ENCODE measurements around the gene GAS2. TPM values are rescaled to one million over a fixed set of nuclear protein-coding genes. Genes with fewer than 3 reads are reported as not detected.

Gene GAS2
- total RNA-seq, 4 donors from 2014 or later = 1.2 to 4.4 (median 3.1) TPM

DNA sequence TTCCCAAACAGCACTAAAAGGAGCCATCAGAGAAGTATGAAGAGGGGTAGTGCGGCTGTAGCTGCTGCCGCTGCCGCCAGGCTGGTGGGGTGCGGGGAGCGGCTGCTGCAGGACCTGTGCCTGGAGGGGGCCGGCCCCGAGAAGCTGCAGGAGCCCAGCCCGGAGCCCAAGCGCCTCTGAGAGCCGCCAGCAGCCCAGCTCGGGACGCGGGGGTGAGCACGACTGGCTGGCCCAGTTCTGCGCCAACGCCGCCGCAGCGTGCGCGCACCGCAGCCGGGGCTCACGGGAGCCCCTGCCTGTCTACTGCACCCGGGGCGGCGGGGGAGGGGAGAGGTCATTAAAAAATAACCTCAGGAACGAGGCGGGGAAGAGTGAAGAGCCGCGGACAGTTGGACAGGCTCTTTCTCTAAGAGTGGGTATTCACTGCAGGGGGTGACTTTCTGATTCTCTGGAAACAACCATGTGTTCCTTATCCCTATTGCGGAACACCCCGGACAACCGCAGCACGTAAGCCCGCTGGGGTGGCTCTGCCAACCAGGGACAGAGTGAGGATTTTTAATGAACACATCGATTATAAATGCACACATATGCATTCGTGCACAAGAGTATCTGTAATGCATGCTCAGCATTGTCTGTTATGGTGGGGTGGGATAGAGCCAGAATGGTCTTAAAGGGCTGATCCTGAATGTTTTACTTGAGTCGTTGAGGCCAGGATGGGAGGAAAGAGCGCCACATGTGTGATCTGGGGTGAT, 453 bp downstream of the GAS2 start:
- no peaks in the 10 kb centered on the region for H3K36me3 ChIP-seq
- no peaks in the 10 kb centered on the region for H3K9me3 ChIP-seq
- peaks cover 14% of the 10 kb centered on the region for H3K4me1 ChIP-seq
- H3K27ac ChIP-seq = no peak overlapping the region
- peaks cover 30% of the 10 kb centered on the region for H3K27me3 ChIP-seq
- no peak for DNase-seq (ENCODE audit: low spot score in 2 of 2)
- 3% methylated on average over 40 of the region's 40 CpGs for WGBS
- H3K4me3 ChIP-seq = peak overlapping the region; percentile 47
- no peak for TF ChIP-seq EP300 (IDR thresholded peaks at IDR 0.05)
- TF ChIP-seq POLR2A (IDR thresholded peaks at IDR 0.05) = no peak
- no peak for TF ChIP-seq CTCF (IDR thresholded peaks at IDR 0.05)
- TF ChIP-seq POLR2AphosphoS5 (IDR thresholded peaks at IDR 0.05) = no peak

DNA sequence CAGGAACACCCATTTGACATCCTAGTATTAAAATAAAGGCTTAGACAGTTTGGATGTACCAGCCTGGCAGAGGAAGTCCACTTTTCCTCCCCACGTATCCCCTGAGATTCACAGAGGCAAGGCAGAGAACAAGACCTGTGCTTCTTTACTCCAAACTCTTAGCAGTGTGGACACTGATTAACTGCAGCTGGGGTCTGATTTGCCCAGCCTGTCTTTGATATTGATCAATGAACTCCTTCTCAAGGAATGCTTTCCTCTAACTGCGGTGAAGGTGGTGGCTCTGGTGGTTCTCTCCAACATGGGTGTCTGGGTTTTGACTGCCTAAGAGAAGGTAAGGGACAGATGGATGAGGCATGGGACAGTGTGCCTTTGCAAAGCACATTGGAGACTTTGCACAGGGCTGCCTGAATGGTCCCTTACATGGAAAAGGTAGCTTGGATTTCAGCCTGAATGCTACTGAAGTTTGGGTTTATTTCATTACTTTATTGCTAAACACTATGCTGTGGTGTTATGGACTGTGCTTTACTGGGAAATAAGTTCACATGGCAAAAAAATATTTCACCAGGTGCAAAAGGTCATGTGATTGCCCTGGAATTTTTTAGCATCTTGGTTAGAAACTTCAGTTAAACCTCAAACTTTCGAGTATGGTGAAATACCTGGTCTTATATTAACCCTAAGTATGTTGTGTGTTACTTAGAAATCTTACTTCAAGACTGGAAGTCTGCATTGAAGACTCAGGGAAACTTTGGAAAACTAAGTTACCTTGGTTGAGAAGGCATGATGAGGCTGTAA, 1.8 kb downstream of the GAS2 start:
- Histone ChIP-seq H3K4me3 (no peak overlapping the region), H3K9me3 (no peaks in the 10 kb centered on the region), H3K36me3 (no peaks in the 10 kb centered on the region), H3K27ac (no peak overlapping the region), H3K4me1 (peaks cover 14% of the 10 kb centered on the region), H3K27me3 (peaks cover 30% of the 10 kb centered on the region)
- WGBS = 55% methylated on average over 3 of the region's 3 CpGs
- no peak for TF ChIP-seq POLR2A (IDR thresholded peaks at IDR 0.05)
- TF ChIP-seq POLR2AphosphoS5 (IDR thresholded peaks at IDR 0.05) = no peak
- no peak for TF ChIP-seq EP300 (IDR thresholded peaks at IDR 0.05)
- TF ChIP-seq CTCF (IDR thresholded peaks at IDR 0.05) = no peak
- DNase-seq (ENCODE audit: low spot score in 2 of 2) = no peak

- DNase-seq (ENCODE audit: low spot score in 2 of 2) = no peak
- H3K27ac ChIP-seq = no peak overlapping the region
- H3K4me1 ChIP-seq = peaks cover 14% of the 10 kb centered on the region
- no peaks in the 10 kb centered on the region for H3K9me3 ChIP-seq
- 92% methylated on average over 2 of the region's 2 CpGs for WGBS
- H3K36me3 ChIP-seq = no peaks in the 10 kb centered on the region
- TF ChIP-seq POLR2A (IDR thresholded peaks at IDR 0.05) (no peak), CTCF (IDR thresholded peaks at IDR 0.05) (no peak), EP300 (IDR thresholded peaks at IDR 0.05) (no peak), POLR2AphosphoS5 (IDR thresholded peaks at IDR 0.05) (no peak)
- H3K4me3 ChIP-seq = no peak overlapping the region
- peaks cover 30% of the 10 kb centered on the region for H3K27me3 ChIP-seq
Measured at GRCh38 chr11:22669368-22669767, 3.0 kb downstream of the GAS2 start.

- Histone ChIP-seq H3K9me3 (no peaks in the 10 kb centered on the region), H3K4me1 (peaks cover 13% of the 10 kb centered on the region), H3K27ac (no peak overlapping the region), H3K4me3 (no peak overlapping the region), H3K36me3 (no peaks in the 10 kb centered on the region), H3K27me3 (peaks cover 28% of the 10 kb centered on the region)
- DNase-seq (ENCODE audit: low spot score in 2 of 2) = no peak
- 70% methylated on average over 1 of the region's 1 CpG for WGBS
- TF ChIP-seq CTCF (IDR thresholded peaks at IDR 0.05) = no peak
- TF ChIP-seq POLR2AphosphoS5 (IDR thresholded peaks at IDR 0.05) = no peak
- TF ChIP-seq POLR2A (IDR thresholded peaks at IDR 0.05) = no peak
- TF ChIP-seq EP300 (IDR thresholded peaks at IDR 0.05) = no peak
Measured at GRCh38 chr11:22670830-22671229, 4.4 kb downstream of the GAS2 start.

- Histone ChIP-seq H3K4me3 (no peak overlapping the region), H3K9me3 (no peaks in the 10 kb centered on the region), H3K36me3 (no peaks in the 10 kb centered on the region), H3K27ac (no peak overlapping the region), H3K27me3 (peaks cover 22% of the 10 kb centered on the region), H3K4me1 (peaks cover 4% of the 10 kb centered on the region)
- 49% methylated on average over 2 of the region's 2 CpGs for WGBS
- no peak for DNase-seq (ENCODE audit: low spot score in 2 of 2)
- no peak for TF ChIP-seq EP300 (IDR thresholded peaks at IDR 0.05)
- TF ChIP-seq CTCF (IDR thresholded peaks at IDR 0.05) = no peak
- no peak for TF ChIP-seq POLR2AphosphoS5 (IDR thresholded peaks at IDR 0.05)
- no peak for TF ChIP-seq POLR2A (IDR thresholded peaks at IDR 0.05)
Measured at GRCh38 chr11:22671751-22672150, 5.3 kb downstream of the GAS2 start.
